Activated CD4-positive, alpha-beta T cell treated with anti-CD3 and anti-CD28 coated beads, Interleukin-2, Interleukin-4, amounts not matched to agents 100 ng/mL and 50 ng/mL, durations not matched to agents 16 hours and 8 hours (primary cell): ENCODE data around the gene ATP9B.
"Not testable (repeated sequence)": the region's sequence is repeated elsewhere in the genome, so short reads cannot be mapped to it uniquely, and the experiment has no call there.

ENCODE experiments used
- DNase-seq: peaks from one replicate; pipeline ENCODE4 v3.0.0-alpha.2; 2020; ENCODE audit warnings: low spot score

ATP9B gene

GRCh38 chr18:79071503-79072210 lies 2.5 kb downstream of the ATP9B start:
- no peak for DNase-seq

- DNase-seq: not testable (repeated sequence)
These were observed 3.5 kb downstream of the ATP9B start for GRCh38 chr18:79072655-79073054.

GRCh38 chr18:79077181-79077580 lies 8.0 kb downstream of the ATP9B start:
- DNase-seq: no peak

GRCh38 chr18:79078791-79079190 lies 9.6 kb downstream of the ATP9B start:
- DNase-seq: not testable (repeated sequence)

- DNase-seq: no peak
These were observed 23.7 kb downstream of the ATP9B start for GRCh38 chr18:79092874-79093273.

- DNase-seq: no peak
These were observed 24.8 kb downstream of the ATP9B start for GRCh38 chr18:79093986-79094385.

- DNase-seq: no peak
These were observed 26.0 kb downstream of the ATP9B start for GRCh38 chr18:79095216-79095615.

- DNase-seq: no peak
These were observed 31.8 kb downstream of the ATP9B start for GRCh38 chr18:79100944-79101343.

GRCh38 chr18:79102886-79103285 lies 33.7 kb downstream of the ATP9B start:
- DNase-seq: no peak

- no peak for DNase-seq
These were observed 34.9 kb downstream of the ATP9B start for GRCh38 chr18:79104137-79104536.

- peak; percentile 16 for DNase-seq
These were observed 36.3 kb downstream of the ATP9B start for GRCh38 chr18:79105455-79105854.

- DNase-seq: no peak
These were observed 36.9 kb downstream of the ATP9B start for GRCh38 chr18:79106084-79106483.

GRCh38 chr18:79107886-79108285 lies 38.7 kb downstream of the ATP9B start:
- DNase-seq: no peak

- DNase-seq: no peak
These were observed 39.5 kb downstream of the ATP9B start for GRCh38 chr18:79108549-79109215.

- no peak for DNase-seq
These were observed 42.3 kb downstream of the ATP9B start for GRCh38 chr18:79111483-79111882.

- no peak for DNase-seq
These were observed 48.2 kb downstream of the ATP9B start for GRCh38 chr18:79117385-79117784.

GRCh38 chr18:79117788-79118187 lies 48.6 kb downstream of the ATP9B start:
- DNase-seq: no peak

- DNase-seq: no peak
These were observed 49.6 kb downstream of the ATP9B start for GRCh38 chr18:79118797-79119196.

- no peak for DNase-seq
These were observed 52.7 kb downstream of the ATP9B start for GRCh38 chr18:79121746-79122474.

GRCh38 chr18:79123948-79124347 lies 54.8 kb downstream of the ATP9B start:
- no peak for DNase-seq

GRCh38 chr18:79129120-79129519 lies 59.9 kb downstream of the ATP9B start:
- DNase-seq: no peak

GRCh38 chr18:79133724-79134123 lies 64.5 kb downstream of the ATP9B start:
- DNase-seq: no peak

GRCh38 chr18:79135924-79136323 lies 66.7 kb downstream of the ATP9B start:
- no peak for DNase-seq
